DND-41 (cell line): ENCODE measurements around the gene PCBP2.
"Not testable (repeated sequence)": the region's sequence is repeated elsewhere in the genome, so short reads cannot be mapped to it uniquely, and the experiment has no call there.

Source experiments
- ATAC-seq: fragments of 200-7000 bp; cut with Tn5 transposase; 3 replicates; pipeline ENCODE4 v1.9.1; 2021; ENCODE audit warnings: low read depth; ENCODE audit not compliant: insufficient read depth
- DNase-seq: peaks from one replicate; pipeline ENCODE4 v3.0.0-alpha.2; 2020
- H2AFZ ChIP-seq: 2 replicates; pipeline ENCODE4 v1.6.0; 2012; ENCODE audit warnings: low read depth, low read length
- H3K27ac ChIP-seq: 2 replicates; pipeline ENCODE4 v1.5.1; 2012; ENCODE audit warnings: low read length, inconsistent platforms
- H3K27me3 ChIP-seq: fragments of 200-600 bp; sonication (generic); 2 replicates; pipeline ENCODE4 v1.6.0; 2012; ENCODE audit warnings: low read length, mild to moderate bottlenecking, inconsistent platforms; ENCODE audit not compliant: insufficient read depth, poor library complexity
- H3K36me3 ChIP-seq: 2 replicates; pipeline ENCODE4 v1.5.1; 2012; ENCODE audit warnings: low read length, inconsistent platforms; ENCODE audit not compliant: insufficient read depth
- H3K4me1 ChIP-seq: 2 replicates; pipeline ENCODE4 v1.5.1; 2012; ENCODE audit warnings: mild to moderate bottlenecking, low read length; ENCODE audit not compliant: insufficient read depth
- H3K4me2 ChIP-seq: 2 replicates; pipeline ENCODE4 v1.6.0; 2012; ENCODE audit warnings: mild to moderate bottlenecking, moderate library complexity, low read length, inconsistent platforms; ENCODE audit not compliant: insufficient read depth
- H3K4me3 ChIP-seq, 2 experiments: fragments of 200-600 bp in 1 of 2; shearing (Covaris generic) in 1 of 2; 2 replicates each; pipeline ENCODE4 v1.5.1; 2012 to 2016; ENCODE audit warnings: inconsistent platforms in 2 of 2, low read length in 2 of 2, mild to moderate bottlenecking in 2 of 2, low read depth in 1 of 2, moderate library complexity in 1 of 2
- H3K79me2 ChIP-seq: 2 replicates; pipeline ENCODE4 v1.6.0; 2012; ENCODE audit warnings: low read length, inconsistent platforms; ENCODE audit not compliant: insufficient read depth
- H3K9ac ChIP-seq: 2 replicates; pipeline ENCODE4 v1.6.0; 2012; ENCODE audit warnings: low read depth, mild to moderate bottlenecking, inconsistent platforms, low read length, moderate library complexity
- H3K9me3 ChIP-seq: 2 replicates; pipeline ENCODE4 v1.5.1; 2012; ENCODE audit warnings: low read length, moderate library complexity, mild to moderate bottlenecking, inconsistent platforms; ENCODE audit not compliant: insufficient read depth, severe bottlenecking
- H4K20me1 ChIP-seq: 2 replicates; pipeline ENCODE4 v1.6.0; 2012; ENCODE audit warnings: low read length; ENCODE audit not compliant: insufficient read depth
- EZH2 ChIP-seq: IDR thresholded peaks from 3 replicates; pipeline ENCODE4 v1.6.1; 2012; ENCODE audit warnings: borderline replicate concordance, low read depth, mild to moderate bottlenecking, moderate library complexity, low read length, inconsistent platforms; ENCODE audit not compliant: severe bottlenecking
- TF ChIP-seq, protein P1 (sequence below): IDR thresholded peaks from 2 replicates; pipeline ENCODE4 v1.5.1; 2012; ENCODE audit warnings: borderline replicate concordance, low read length, moderate library complexity, mild to moderate bottlenecking; ENCODE audit not compliant: poor library complexity, severe bottlenecking; ENCODE audit errors: extremely low read depth

PCBP2 gene

DNA sequence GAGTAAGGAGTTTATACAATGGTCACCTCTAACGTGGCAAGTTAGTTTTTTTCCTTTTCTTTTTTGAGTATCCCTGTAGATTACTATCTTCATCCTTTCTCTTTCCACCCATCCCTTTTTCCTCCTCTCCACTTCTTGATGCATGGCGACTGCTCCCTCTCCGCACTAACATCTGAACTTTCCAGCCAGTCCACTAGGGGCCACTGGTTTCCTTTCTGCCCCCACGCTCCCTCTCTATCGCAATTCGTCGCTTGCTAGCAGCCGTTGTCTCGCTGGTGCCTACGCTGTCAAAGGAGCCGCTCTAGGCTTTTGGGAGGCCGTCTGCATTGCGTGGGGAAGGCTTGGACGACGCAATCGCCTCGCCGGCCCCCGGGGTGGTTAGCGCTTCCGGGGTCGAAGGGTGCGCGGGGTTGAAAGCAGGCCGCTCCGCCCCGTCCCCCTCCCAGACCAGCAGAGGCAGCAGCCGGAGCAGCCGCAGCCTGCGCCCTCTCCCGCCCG, at the start of gene PCBP2:
Gene PCBP2, plus strand, starts transcription at position 442 of the 498 bp plus-strand sequence. CDS start 2,699 bp downstream, outside the sequence.
- peaks cover 46% of the 10 kb centered on the region for H3K4me1 ChIP-seq
- ATAC-seq, result peak; percentile 96
- peaks cover 51% of the 10 kb centered on the region for H3K79me2 ChIP-seq
- no peak for TF ChIP-seq EZH2
- TF ChIP-seq, protein P1, sequence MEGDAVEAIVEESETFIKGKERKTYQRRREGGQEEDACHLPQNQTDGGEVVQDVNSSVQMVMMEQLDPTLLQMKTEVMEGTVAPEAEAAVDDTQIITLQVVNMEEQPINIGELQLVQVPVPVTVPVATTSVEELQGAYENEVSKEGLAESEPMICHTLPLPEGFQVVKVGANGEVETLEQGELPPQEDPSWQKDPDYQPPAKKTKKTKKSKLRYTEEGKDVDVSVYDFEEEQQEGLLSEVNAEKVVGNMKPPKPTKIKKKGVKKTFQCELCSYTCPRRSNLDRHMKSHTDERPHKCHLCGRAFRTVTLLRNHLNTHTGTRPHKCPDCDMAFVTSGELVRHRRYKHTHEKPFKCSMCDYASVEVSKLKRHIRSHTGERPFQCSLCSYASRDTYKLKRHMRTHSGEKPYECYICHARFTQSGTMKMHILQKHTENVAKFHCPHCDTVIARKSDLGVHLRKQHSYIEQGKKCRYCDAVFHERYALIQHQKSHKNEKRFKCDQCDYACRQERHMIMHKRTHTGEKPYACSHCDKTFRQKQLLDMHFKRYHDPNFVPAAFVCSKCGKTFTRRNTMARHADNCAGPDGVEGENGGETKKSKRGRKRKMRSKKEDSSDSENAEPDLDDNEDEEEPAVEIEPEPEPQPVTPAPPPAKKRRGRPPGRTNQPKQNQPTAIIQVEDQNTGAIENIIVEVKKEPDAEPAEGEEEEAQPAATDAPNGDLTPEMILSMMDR, result peak; percentile 97
- peak within 1 kb of the TSS; percentile 77 to 79 for H3K4me3 ChIP-seq
- peak within 1 kb of the TSS; percentile 99 for H3K27ac ChIP-seq
- peaks cover 42% of the 10 kb centered on the region for H3K36me3 ChIP-seq
- H2AFZ ChIP-seq, result peak within 1 kb of the TSS; percentile 82
- peak; percentile 99 for DNase-seq
- H3K9ac ChIP-seq, result peak within 1 kb of the TSS; percentile 87
- H3K9me3 ChIP-seq, result no peaks in the 10 kb centered on the region
- H3K4me2 ChIP-seq, result peak within 1 kb of the TSS; percentile 75
- H4K20me1 ChIP-seq, result peaks cover 40% of the 10 kb centered on the region
- H3K27me3 ChIP-seq, result no peaks in the 10 kb centered on the region

DNA sequence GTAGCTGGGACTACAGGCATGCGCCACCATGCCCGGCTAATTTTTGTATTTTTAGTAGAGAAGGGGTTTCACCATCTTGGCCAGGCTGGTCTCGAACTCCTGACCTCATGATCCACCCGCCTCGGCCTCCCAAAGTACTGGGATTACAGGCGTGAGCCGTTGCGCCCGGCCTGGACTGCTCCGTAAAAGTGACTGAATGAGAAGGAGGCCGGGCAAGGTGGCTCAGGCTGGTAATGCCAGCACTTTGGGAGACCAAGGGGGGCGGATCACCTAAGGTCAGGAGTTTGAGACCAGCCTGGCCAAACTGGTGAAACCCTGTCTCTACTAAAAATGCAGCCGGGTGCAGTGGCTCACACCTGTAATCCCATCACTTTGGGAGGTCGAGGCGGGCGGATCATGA, 49.6 kb upstream of the PCBP2 start:
- not testable (repeated sequence) for H3K27ac ChIP-seq, H3K4me3 ChIP-seq, H3K9me3 ChIP-seq, H3K9ac ChIP-seq, H4K20me1 ChIP-seq, H3K4me2 ChIP-seq, H3K4me1 ChIP-seq, H2AFZ ChIP-seq, ATAC-seq, H3K27me3 ChIP-seq, DNase-seq
- H3K36me3 ChIP-seq, result peaks cover 45% of the 10 kb centered on the region
- peaks cover 80% of the 10 kb centered on the region for H3K79me2 ChIP-seq

DNA sequence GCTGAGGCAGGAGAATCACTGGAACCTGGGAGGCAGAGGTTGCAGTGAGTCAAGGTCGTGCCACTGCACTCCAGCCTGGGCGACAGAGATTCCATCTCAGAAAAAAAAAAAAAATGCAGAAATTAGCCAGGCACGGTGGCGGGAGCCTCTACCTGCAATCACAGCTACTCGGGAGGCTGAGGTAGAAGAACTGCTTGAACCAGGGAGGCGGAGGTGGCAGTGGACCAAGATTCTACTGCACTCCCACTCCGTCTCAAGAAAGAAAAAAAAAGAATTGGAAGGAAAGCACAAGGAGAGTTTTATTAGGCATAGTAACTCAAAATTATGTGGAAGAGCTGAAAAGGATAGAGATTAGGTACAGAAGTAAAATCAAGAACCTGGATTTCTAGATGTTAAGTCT, 49.0 kb upstream of the PCBP2 start:
- Histone ChIP-seq H3K36me3 (peaks cover 45% of the 10 kb centered on the region), H3K4me1 (no peaks in the 10 kb centered on the region), H2AFZ (no peak overlapping the region), H3K27me3 (no peaks in the 10 kb centered on the region), H3K4me3 (no peak overlapping the region), H3K9ac (no peak overlapping the region), H3K79me2 (peaks cover 75% of the 10 kb centered on the region), H4K20me1 (peaks cover 5% of the 10 kb centered on the region; the same call in 1 of the 2 replicates), H3K4me2 (no peak overlapping the region), H3K9me3 (no peaks in the 10 kb centered on the region), H3K27ac (no peak overlapping the region)
- TF ChIP-seq, protein P1, result no peak
- TF ChIP-seq EZH2, result no peak
- DNase-seq (no peak), ATAC-seq (no peak)

DNA sequence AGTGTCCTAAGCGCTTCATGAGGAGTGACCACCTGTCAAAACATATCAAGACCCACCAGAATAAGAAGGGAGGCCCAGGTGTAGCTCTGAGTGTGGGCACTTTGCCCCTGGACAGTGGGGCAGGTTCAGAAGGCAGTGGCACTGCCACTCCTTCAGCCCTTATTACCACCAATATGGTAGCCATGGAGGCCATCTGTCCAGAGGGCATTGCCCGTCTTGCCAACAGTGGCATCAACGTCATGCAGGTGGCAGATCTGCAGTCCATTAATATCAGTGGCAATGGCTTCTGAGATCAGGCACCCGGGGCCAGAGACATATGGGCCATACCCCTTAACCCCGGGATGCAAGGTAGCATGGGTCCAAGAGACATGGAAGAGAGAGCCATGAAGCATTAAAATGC, 41.0 kb upstream of the PCBP2 start:
- ATAC-seq, result no peak
- H3K9me3 ChIP-seq, result no peaks in the 10 kb centered on the region
- no peak overlapping the region for H2AFZ ChIP-seq
- peaks cover 10% of the 10 kb centered on the region for H4K20me1 ChIP-seq
- H3K36me3 ChIP-seq, result peaks cover 59% of the 10 kb centered on the region
- no peak overlapping the region for H3K4me3 ChIP-seq
- no peak overlapping the region for H3K27ac ChIP-seq
- H3K4me1 ChIP-seq, result no peaks in the 10 kb centered on the region
- DNase-seq, result no peak
- no peak for TF ChIP-seq EZH2
- TF ChIP-seq, protein P1, result no peak
- peaks cover 6% of the 10 kb centered on the region; the same call in 1 of the 2 replicates for H3K79me2 ChIP-seq
- no peak overlapping the region for H3K4me2 ChIP-seq
- no peaks in the 10 kb centered on the region for H3K27me3 ChIP-seq
- H3K9ac ChIP-seq, result no peak overlapping the region
